H9 (cell line): Measurements from ENCODE around the gene NEDD4. TPM values are rescaled to one million over a fixed set of nuclear protein-coding genes. Genes with fewer than 3 reads are reported as not detected.

Experiments
- DNase-seq: peaks from one replicate; pipeline ENCODE4 v3.0.0-alpha.2; 2017
- H2AFZ ChIP-seq: one replicate; pipeline ENCODE4 v1.6.1; 2013; ENCODE audit warnings: mild to moderate bottlenecking, low read length, control low read depth, moderate library complexity
- H2AK5ac ChIP-seq: 2 replicates; pipeline ENCODE4 v1.6.1; 2013; ENCODE audit warnings: low read length, control low read depth, mixed read lengths; ENCODE audit not compliant: insufficient read length
- H2BK120ac ChIP-seq: one replicate; pipeline ENCODE4 v1.6.1; 2013; ENCODE audit warnings: low read depth, mild to moderate bottlenecking, low read length, control low read depth, inconsistent platforms; ENCODE audit not compliant: poor library complexity, severe bottlenecking
- H2BK12ac ChIP-seq: 2 replicates; pipeline ENCODE4 v1.6.1; 2013; ENCODE audit warnings: low read length, control low read depth, mixed read lengths, low read depth; ENCODE audit not compliant: insufficient read length
- H2BK15ac ChIP-seq: 2 replicates; pipeline ENCODE4 v1.6.1; 2013; ENCODE audit warnings: low read depth, low read length, control low read depth
- H2BK20ac ChIP-seq: one replicate; pipeline ENCODE4 v1.6.1; 2013; ENCODE audit warnings: low read depth, mild to moderate bottlenecking, low read length, control low read depth, inconsistent platforms; ENCODE audit not compliant: poor library complexity, severe bottlenecking
- H2BK5ac ChIP-seq: 2 replicates; pipeline ENCODE4 v1.6.1; 2013; ENCODE audit warnings: low read length, control low read depth, mixed read lengths; ENCODE audit not compliant: insufficient read length
- H3K14ac ChIP-seq: 2 replicates; pipeline ENCODE4 v1.6.1; 2013; ENCODE audit warnings: low read length, control low read depth; ENCODE audit not compliant: insufficient read depth
- H3K18ac ChIP-seq: 2 replicates; pipeline ENCODE4 v1.6.1; 2013; ENCODE audit warnings: low read depth, mild to moderate bottlenecking, mixed read lengths, low read length, control low read depth; ENCODE audit not compliant: insufficient read length
- H3K23ac ChIP-seq: 2 replicates; pipeline ENCODE4 v1.6.1; 2013; ENCODE audit warnings: low read length, control low read depth, mixed read lengths, low read depth; ENCODE audit not compliant: insufficient read length
- H3K23me2 ChIP-seq: 2 replicates; pipeline ENCODE4 v1.6.1; 2013; ENCODE audit warnings: low read depth, mild to moderate bottlenecking, mixed read lengths, low read length, control low read depth; ENCODE audit not compliant: insufficient read length, poor library complexity, severe bottlenecking
- H3K27ac ChIP-seq: 2 replicates; pipeline ENCODE4 v1.5.1; 2013; ENCODE audit warnings: low read length, control low read depth, mixed read lengths, low read depth; ENCODE audit not compliant: insufficient read length
- H3K27me3 ChIP-seq: 2 replicates; pipeline ENCODE4 v1.6.1; 2013; ENCODE audit warnings: low read length, control low read depth, inconsistent platforms; ENCODE audit not compliant: insufficient read depth
- H3K4ac ChIP-seq: 2 replicates; pipeline ENCODE4 v1.6.1; 2013; ENCODE audit warnings: low read depth, mild to moderate bottlenecking, control low read depth, inconsistent platforms, low read length, moderate library complexity
- H3K4me1 ChIP-seq: 2 replicates; pipeline ENCODE4 v1.6.1; 2013; ENCODE audit warnings: low read length, control low read depth, inconsistent platforms; ENCODE audit not compliant: insufficient read depth
- H3K4me2 ChIP-seq: 2 replicates; pipeline ENCODE4 v1.6.1; 2013; ENCODE audit warnings: low read length, control low read depth, mixed read lengths; ENCODE audit not compliant: insufficient read length, insufficient read depth
- H3K56ac ChIP-seq: 2 replicates; pipeline ENCODE4 v1.6.1; 2013; ENCODE audit warnings: low read depth, mild to moderate bottlenecking, mixed read lengths, low read length, control low read depth; ENCODE audit not compliant: insufficient read length
- H3K79me1 ChIP-seq: 2 replicates; pipeline ENCODE4 v1.6.1; 2013; ENCODE audit warnings: low read depth, mild to moderate bottlenecking, moderate library complexity, low read length, control low read depth, inconsistent platforms; ENCODE audit not compliant: insufficient read depth, poor library complexity, severe bottlenecking
- H3K79me2 ChIP-seq: 2 replicates; pipeline ENCODE4 v1.6.1; 2013; ENCODE audit warnings: low read length, control low read depth, inconsistent platforms; ENCODE audit not compliant: insufficient read depth
- H3K9ac ChIP-seq: 2 replicates; pipeline ENCODE4 v1.6.1; 2013; ENCODE audit warnings: low read length, control low read depth, mixed read lengths; ENCODE audit not compliant: insufficient read length; ENCODE audit errors: extremely low read depth
- H3K9me3 ChIP-seq: one replicate; pipeline ENCODE4 v1.6.1; 2013; ENCODE audit warnings: low read depth, low read length, inconsistent platforms; ENCODE audit not compliant: control insufficient read depth
- H3T11ph ChIP-seq: one replicate; pipeline ENCODE4 v1.6.1; 2013; ENCODE audit warnings: mild to moderate bottlenecking, low read length, control low read depth, inconsistent platforms
- H4K20me1 ChIP-seq: one replicate; pipeline ENCODE4 v1.6.1; 2013; ENCODE audit not compliant: control insufficient read depth, insufficient read length, insufficient read depth
- H4K5ac ChIP-seq: 2 replicates; pipeline ENCODE4 v1.6.1; 2013; ENCODE audit warnings: low read depth, mild to moderate bottlenecking, mixed read lengths, low read length, control low read depth; ENCODE audit not compliant: insufficient read length
- H4K8ac ChIP-seq: replicated peaks from 2 replicates; pipeline ENCODE4 v1.6.1; 2013; ENCODE audit warnings: low read length, control low read depth, mixed read lengths, low read depth; ENCODE audit not compliant: insufficient read length
- H4K91ac ChIP-seq: 2 replicates; pipeline ENCODE4 v1.6.1; 2013; ENCODE audit warnings: low read depth, mild to moderate bottlenecking, moderate library complexity, mixed read lengths, low read length, control low read depth; ENCODE audit not compliant: insufficient read length
- H3K27ac Mint-ChIP-seq, 3 experiments: 2 replicates in 2 of 3; 3 replicates in 1 of 3; pipeline ENCODE4 v1.8.0; 2020 to 2021; ENCODE audit warnings: mixed read lengths in 3 of 3, mild to moderate bottlenecking in 1 of 3, moderate library complexity in 1 of 3
- H3K27me3 Mint-ChIP-seq: 2 replicates; pipeline ENCODE4 v1.8.0; 2021; ENCODE audit warnings: low read depth, mild to moderate bottlenecking, moderate library complexity, mixed read lengths
- H3K36me3 Mint-ChIP-seq, 3 experiments: 2 replicates in 2 of 3; 3 replicates in 1 of 3; pipeline ENCODE4 v1.8.0; 2020 to 2021; ENCODE audit warnings: low read depth in 3 of 3, mixed read lengths in 3 of 3; ENCODE audit not compliant: insufficient read depth in 1 of 3
- H3K4me1 Mint-ChIP-seq, 2 experiments: 2 replicates each; pipeline ENCODE4 v1.8.0; 2020; ENCODE audit warnings: mixed read lengths in 2 of 2
- H3K4me3 Mint-ChIP-seq, 2 experiments: 2 replicates in 1 of 2; 3 replicates in 1 of 2; pipeline ENCODE4 v1.8.0; 2020 to 2021; ENCODE audit warnings: mild to moderate bottlenecking in 2 of 2, mixed read lengths in 2 of 2, moderate library complexity in 1 of 2
- H3K9me3 Mint-ChIP-seq, 2 experiments: 2 replicates in 1 of 2; 3 replicates in 1 of 2; pipeline ENCODE4 v1.8.0; 2020; ENCODE audit warnings: mild to moderate bottlenecking in 2 of 2, mixed read lengths in 2 of 2, moderate library complexity in 1 of 2
- WGBS: extraction: QIAGEN DNeasy Blood & Tissue Kit; methylation state at CpG from one replicate; pipeline ENCODE4 v1.1.7; 2013; ENCODE audit warnings: missing lambda C conversion rate, low lambda C conversion rate, mixed read lengths; ENCODE audit not compliant: insufficient read length; ENCODE audit errors: extremely low coverage; 5-methylcytosine and 5-hydroxymethylcytosine counted together
- total RNA-seq: library from RNA; stranded (reverse); gene quantifications from 2 replicates; pipeline ENCODE4 v1.2.1, GENCODE V29; 2021
- TF ChIP-seq, protein P1 (sequence below): fragments of 200-600 bp; sonication (generic); conservative IDR thresholded peaks from 3 replicates; pipeline ENCODE4 v1.8.0; 2021; ENCODE audit warnings: antibody characterized with exemption, mild to moderate bottlenecking

The NEDD4 gene
- total RNA-seq, 1 experiment from 2014 or later, result 9.6 TPM

DNA sequence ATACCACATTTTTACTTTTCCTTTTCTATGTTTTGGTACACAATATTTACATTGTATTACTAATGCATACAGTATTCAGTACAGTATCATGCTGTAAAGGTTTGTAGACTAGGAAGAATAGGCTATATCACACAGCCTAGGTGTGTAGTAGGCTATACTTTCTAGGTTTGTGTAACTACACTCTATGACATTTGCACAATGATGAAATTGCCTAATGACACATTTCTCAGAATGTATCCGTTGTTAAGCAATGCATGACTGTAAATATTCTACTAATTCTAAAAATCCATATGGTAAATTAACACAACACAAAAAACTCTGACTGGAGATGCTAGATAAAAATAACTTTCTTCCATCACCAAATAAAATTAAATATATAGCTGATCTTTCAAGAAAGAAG is 16.2 kb downstream of the NEDD4 start:
- Histone ChIP-seq H2AK5ac (no peak overlapping the region), H3K9me3 (no peaks in the 10 kb centered on the region), H4K5ac (no peak overlapping the region), H2AFZ (no peak overlapping the region), H3K9ac (no peak overlapping the region), H3K4ac (no peak overlapping the region), H3K14ac (no peak overlapping the region), H3K27ac (no peak overlapping the region), H2BK12ac (no peak overlapping the region), H4K91ac (no peak overlapping the region), H3K56ac (no peak overlapping the region), H2BK15ac (no peak overlapping the region), H2BK120ac (no peak overlapping the region), H3K18ac (no peak overlapping the region), H4K20me1 (no peaks in the 10 kb centered on the region), H3K27me3 (no peaks in the 10 kb centered on the region), H4K8ac (no peak overlapping the region), H3K79me1 (no peaks in the 10 kb centered on the region), H2BK20ac (no peak overlapping the region), H3K23me2 (no peaks in the 10 kb centered on the region), H3K23ac (no peak overlapping the region), H2BK5ac (no peak overlapping the region), H3T11ph (no peak overlapping the region), H3K79me2 (no peaks in the 10 kb centered on the region), H3K4me1 (no peaks in the 10 kb centered on the region; the same call in 1 of the 2 replicates), H3K4me2 (no peak overlapping the region)
- Mint-ChIP-seq H3K4me3 (no peak overlapping the region), H3K9me3 (no peaks in the 10 kb centered on the region), H3K27ac (no peak overlapping the region), H3K36me3 (no peaks in the 10 kb centered on the region), H3K4me1 (peaks cover 7 to 9% of the 10 kb centered on the region in 2 experiments; a peak in 2 of 4 replicates), H3K27me3 (no peaks in the 10 kb centered on the region)
- no CpG with 5 or more reads among the region's 1 CpG for WGBS
- DNase-seq, result no peak
- TF ChIP-seq, protein P1, sequence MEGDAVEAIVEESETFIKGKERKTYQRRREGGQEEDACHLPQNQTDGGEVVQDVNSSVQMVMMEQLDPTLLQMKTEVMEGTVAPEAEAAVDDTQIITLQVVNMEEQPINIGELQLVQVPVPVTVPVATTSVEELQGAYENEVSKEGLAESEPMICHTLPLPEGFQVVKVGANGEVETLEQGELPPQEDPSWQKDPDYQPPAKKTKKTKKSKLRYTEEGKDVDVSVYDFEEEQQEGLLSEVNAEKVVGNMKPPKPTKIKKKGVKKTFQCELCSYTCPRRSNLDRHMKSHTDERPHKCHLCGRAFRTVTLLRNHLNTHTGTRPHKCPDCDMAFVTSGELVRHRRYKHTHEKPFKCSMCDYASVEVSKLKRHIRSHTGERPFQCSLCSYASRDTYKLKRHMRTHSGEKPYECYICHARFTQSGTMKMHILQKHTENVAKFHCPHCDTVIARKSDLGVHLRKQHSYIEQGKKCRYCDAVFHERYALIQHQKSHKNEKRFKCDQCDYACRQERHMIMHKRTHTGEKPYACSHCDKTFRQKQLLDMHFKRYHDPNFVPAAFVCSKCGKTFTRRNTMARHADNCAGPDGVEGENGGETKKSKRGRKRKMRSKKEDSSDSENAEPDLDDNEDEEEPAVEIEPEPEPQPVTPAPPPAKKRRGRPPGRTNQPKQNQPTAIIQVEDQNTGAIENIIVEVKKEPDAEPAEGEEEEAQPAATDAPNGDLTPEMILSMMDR, result no peak
